Tibial nerve (tissue), 4 donors: ENCODE measurements around the gene SAG. TPM values are rescaled to one million over a fixed set of nuclear protein-coding genes. Genes with fewer than 3 reads are reported as not detected.

ENCODE experiments used
- DNase-seq, 2 donors: peaks; one replicate each; pipeline ENCODE4 v3.0.0-alpha.2; 2019; ENCODE audit warnings: low spot score in 2 of 2
- H3K27ac ChIP-seq, 4 donors: fragments of 200-600 bp; sonication (generic) in 3 of 4; one replicate each; pipeline ENCODE4 v1.5.1; 2017 to 2019; ENCODE audit warnings: mild to moderate bottlenecking in 1 of 4
- H3K27me3 ChIP-seq, 2 donors: fragments of 200-600 bp; sonication (generic) in 1 of 2; one replicate each; pipeline versions ENCODE4 v1.5.1 to v1.6.0; 2017 to 2019
- H3K36me3 ChIP-seq, 3 donors: fragments of 200-600 bp; sonication (generic); one replicate each; pipeline ENCODE4 v1.5.1; 2018 to 2019
- H3K4me1 ChIP-seq, 4 donors: fragments of 200-600 bp; sonication (generic) in 3 of 4; one replicate each; pipeline ENCODE4 v1.5.1; 2017 to 2019
- H3K4me3 ChIP-seq, 4 donors: fragments of 200-600 bp; sonication (generic) in 3 of 4; one replicate each; pipeline ENCODE4 v1.5.1; 2017 to 2019; ENCODE audit warnings: mild to moderate bottlenecking in 1 of 4, moderate library complexity in 1 of 4
- H3K9me3 ChIP-seq, 4 donors: fragments of 200-600 bp; sonication (generic) in 3 of 4; one replicate each; pipeline ENCODE4 v1.5.1; 2017 to 2019
- CTCF ChIP-seq, 5 experiments: fragments of 200-600 bp in 3 of 5; fragments of 450-650 bp in 2 of 5; sonication (generic) in 3 of 5; IDR thresholded peaks; one replicate each; pipeline ENCODE4 v1.5.1; 2016 to 2019; ENCODE audit warnings: antibody characterized with exemption in 5 of 5, mild to moderate bottlenecking in 3 of 5, moderate library complexity in 2 of 5
- EP300 ChIP-seq, 2 donors: sonication (generic); formaldehyde crosslinking; IDR thresholded peaks; one replicate each; pipeline ENCODE4 v1.6.1; 2017; ENCODE audit warnings: antibody characterized with exemption in 2 of 2, mild to moderate bottlenecking in 1 of 2
- POLR2A ChIP-seq, 2 donors: fragments of 450-650 bp; IDR thresholded peaks; one replicate each; pipeline ENCODE4 v1.6.1; 2017; ENCODE audit warnings: antibody characterized with exemption in 2 of 2, mild to moderate bottlenecking in 2 of 2, moderate library complexity in 2 of 2
- WGBS, 2 donors: methylation state at CpG; one replicate each; pipeline ENCODE4 v1.1.5; 2018; 5-methylcytosine and 5-hydroxymethylcytosine counted together
- total RNA-seq, 4 donors: library from RNA; depleted of rRNA; stranded (reverse); fragments of >200 nt; gene quantifications; one replicate each; pipeline ENCODE4 v1.1.0, GENCODE V29; 2016

Gene SAG
- not detected for total RNA-seq

GRCh38 chr2:233307565-233307964 is at the start of gene SAG:
Gene SAG (plus strand): TSS chr2:233307816. CDS start chr2:233309190, 1,374 bp downstream.
- no peak within 1 kb of the TSS for H3K27ac ChIP-seq
- H3K36me3 ChIP-seq: no peaks in the 10 kb centered on the region
- H3K4me1 ChIP-seq: no peaks in the 10 kb centered on the region
- H3K27me3 ChIP-seq: no peaks in the 10 kb centered on the region
- 82 to 83% methylated on average over 7 of the region's 7 CpGs for WGBS, 2 donors
- TF ChIP-seq CTCF (IDR thresholded peaks at IDR 0.05) (no peak), POLR2A (IDR thresholded peaks at IDR 0.05) (no peak), EP300 (IDR thresholded peaks at IDR 0.05) (no peak)
- DNase-seq: no peak
- H3K9me3 ChIP-seq: no peaks in the 10 kb centered on the region
- no peak within 1 kb of the TSS for H3K4me3 ChIP-seq

GRCh38 chr2:233258211-233258610 is 49.4 kb upstream of the SAG start:
- no peaks in the 10 kb centered on the region for H3K27me3 ChIP-seq
- no peaks in the 10 kb centered on the region for H3K9me3 ChIP-seq
- peaks cover 0 to 22% (median 6%) of the 10 kb centered on the region in 4 donors for H3K4me1 ChIP-seq
- no peak for TF ChIP-seq EP300 (IDR thresholded peaks at IDR 0.05)
- TF ChIP-seq CTCF (IDR thresholded peaks at IDR 0.05): no peak
- TF ChIP-seq POLR2A (IDR thresholded peaks at IDR 0.05): no peak
- WGBS, 2 donors: 94 to 96% methylated on average over 2 of the region's 2 CpGs
- H3K4me3 ChIP-seq: no peak overlapping the region
- no peak overlapping the region for H3K27ac ChIP-seq
- no peak for DNase-seq
- peaks cover 0 to 85% (median 14%) of the 10 kb centered on the region in 3 donors for H3K36me3 ChIP-seq

GRCh38 chr2:233259730-233260129 is 47.9 kb upstream of the SAG start:
- Histone ChIP-seq H3K4me3 (no peak overlapping the region), H3K36me3 (peaks cover 0 to 100% (median 25%) of the 10 kb centered on the region in 3 donors), H3K27me3 (no peaks in the 10 kb centered on the region), H3K4me1 (peaks cover 0 to 7% (median 0%) of the 10 kb centered on the region in 4 donors), H3K9me3 (no peaks in the 10 kb centered on the region), H3K27ac (no peak overlapping the region)
- WGBS, 2 donors: 65 to 77% methylated on average over 1 of the region's 1 CpG
- no peak for TF ChIP-seq CTCF (IDR thresholded peaks at IDR 0.05)
- no peak for DNase-seq

- 90 to 96% methylated on average over 5 of the region's 5 CpGs for WGBS, 2 donors
- Histone ChIP-seq H3K27ac (no peak overlapping the region), H3K4me1 (no peaks in the 10 kb centered on the region), H3K4me3 (no peak overlapping the region), H3K9me3 (no peaks in the 10 kb centered on the region), H3K36me3 (peaks cover 0 to 100% (median 33%) of the 10 kb centered on the region in 3 donors), H3K27me3 (no peaks in the 10 kb centered on the region)
- TF ChIP-seq CTCF (IDR thresholded peaks at IDR 0.05) (no peak), POLR2A (IDR thresholded peaks at IDR 0.05) (no peak), EP300 (IDR thresholded peaks at IDR 0.05) (no peak)
- no peak for DNase-seq
These were observed 47.0 kb upstream of the SAG start for GRCh38 chr2:233260661-233261060.

- Histone ChIP-seq H3K4me1 (no peaks in the 10 kb centered on the region), H3K4me3 (no peak overlapping the region), H3K36me3 (peaks cover 0 to 100% (median 39%) of the 10 kb centered on the region in 3 donors), H3K27ac (no peak overlapping the region), H3K9me3 (no peaks in the 10 kb centered on the region), H3K27me3 (no peaks in the 10 kb centered on the region)
- 85 to 94% methylated on average over 9 of the region's 9 CpGs for WGBS, 2 donors
- no peak for TF ChIP-seq POLR2A (IDR thresholded peaks at IDR 0.05)
- no peak for TF ChIP-seq EP300 (IDR thresholded peaks at IDR 0.05)
- no peak for TF ChIP-seq CTCF (IDR thresholded peaks at IDR 0.05)
- no peak for DNase-seq
These were observed 45.6 kb upstream of the SAG start for GRCh38 chr2:233261819-233262555.
